ENCODE results near the gene POLK.

Gene POLK

DNA sequence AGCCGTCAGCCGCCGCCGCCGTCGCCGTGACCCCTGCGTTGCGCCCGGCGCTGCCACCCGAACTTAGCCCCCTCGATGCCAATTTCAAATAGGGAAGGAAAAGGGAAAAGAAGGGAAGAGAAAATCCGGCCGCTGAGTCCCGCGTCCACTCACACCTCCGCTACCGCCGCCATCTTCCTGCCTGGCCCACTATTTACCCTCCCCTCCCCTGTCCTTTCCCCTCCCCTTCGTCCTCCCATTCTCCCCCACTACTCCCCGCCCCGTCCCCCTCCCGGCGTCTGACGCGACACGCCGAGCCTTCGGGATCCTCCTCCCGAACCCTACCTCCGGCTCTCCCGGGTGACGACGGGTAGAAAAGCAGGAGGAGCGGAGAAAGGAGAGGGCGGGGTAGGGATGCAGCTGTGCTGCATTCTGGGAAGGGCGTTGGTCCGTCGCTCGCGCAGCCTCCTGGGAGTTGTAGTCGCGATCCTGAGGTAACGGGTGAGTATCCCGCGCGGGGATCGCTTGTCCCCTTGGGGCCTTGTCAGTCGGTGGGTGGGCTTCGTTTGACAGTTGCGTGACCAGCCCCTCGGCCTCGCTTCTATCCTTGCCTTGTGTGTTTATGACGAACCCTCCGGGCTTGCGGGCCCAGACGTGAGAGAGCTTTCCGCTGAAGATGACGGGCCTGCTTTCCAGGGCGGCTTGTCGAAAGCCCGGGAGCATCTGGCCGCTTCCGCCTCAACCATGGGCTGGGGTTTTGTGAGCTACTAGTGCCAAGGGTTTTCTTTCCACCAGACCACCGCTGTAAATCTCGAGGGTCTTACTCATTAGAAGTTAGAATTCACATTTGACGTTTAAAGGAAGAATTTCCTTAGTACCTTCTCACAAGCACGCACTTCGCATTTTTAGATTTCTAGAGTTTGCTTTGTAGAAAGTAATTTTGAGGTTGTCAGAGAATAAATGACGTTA, at the start of gene POLK, which contains the start of gene CERT1:
Gene POLK, plus strand, starts transcription at position 457 of the 948 bp plus-strand sequence.
Gene CERT1, minus strand, starts transcription at position 195 of the 948 bp plus-strand sequence. CDS start 422 bp downstream, outside the sequence.
- TF ChIP-seq, protein P1, sequence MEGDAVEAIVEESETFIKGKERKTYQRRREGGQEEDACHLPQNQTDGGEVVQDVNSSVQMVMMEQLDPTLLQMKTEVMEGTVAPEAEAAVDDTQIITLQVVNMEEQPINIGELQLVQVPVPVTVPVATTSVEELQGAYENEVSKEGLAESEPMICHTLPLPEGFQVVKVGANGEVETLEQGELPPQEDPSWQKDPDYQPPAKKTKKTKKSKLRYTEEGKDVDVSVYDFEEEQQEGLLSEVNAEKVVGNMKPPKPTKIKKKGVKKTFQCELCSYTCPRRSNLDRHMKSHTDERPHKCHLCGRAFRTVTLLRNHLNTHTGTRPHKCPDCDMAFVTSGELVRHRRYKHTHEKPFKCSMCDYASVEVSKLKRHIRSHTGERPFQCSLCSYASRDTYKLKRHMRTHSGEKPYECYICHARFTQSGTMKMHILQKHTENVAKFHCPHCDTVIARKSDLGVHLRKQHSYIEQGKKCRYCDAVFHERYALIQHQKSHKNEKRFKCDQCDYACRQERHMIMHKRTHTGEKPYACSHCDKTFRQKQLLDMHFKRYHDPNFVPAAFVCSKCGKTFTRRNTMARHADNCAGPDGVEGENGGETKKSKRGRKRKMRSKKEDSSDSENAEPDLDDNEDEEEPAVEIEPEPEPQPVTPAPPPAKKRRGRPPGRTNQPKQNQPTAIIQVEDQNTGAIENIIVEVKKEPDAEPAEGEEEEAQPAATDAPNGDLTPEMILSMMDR (IDR thresholded peaks at IDR 0.05; ENCODE audit: borderline replicate concordance, insufficient read depth, low read depth, low read length): no peak
- H3K4me3 ChIP-seq (ENCODE audit: low read depth, low read length): peak within 1 kb of the TSS; percentile 96

DNA sequence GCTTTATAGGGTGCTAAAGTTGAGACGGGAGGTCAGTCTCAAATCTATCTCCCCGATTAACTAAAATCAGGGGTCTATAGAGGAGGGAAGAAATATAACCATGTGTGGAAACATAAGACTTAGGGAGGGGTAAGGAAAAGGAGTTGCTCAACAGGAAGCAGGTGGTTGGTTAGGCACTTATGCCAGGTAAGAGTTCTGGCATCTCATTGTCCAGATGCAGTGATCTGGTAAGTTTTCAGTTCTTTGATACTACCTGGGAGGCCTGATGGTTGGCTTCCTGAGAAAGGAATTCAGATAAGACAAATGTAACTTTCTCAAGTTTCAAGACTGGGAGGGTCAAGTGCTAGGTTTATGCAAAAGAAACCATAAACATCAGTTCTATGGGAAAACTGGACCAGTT, 48.0 kb upstream of the POLK start:
- TF ChIP-seq, protein P1 (IDR thresholded peaks at IDR 0.05; ENCODE audit: borderline replicate concordance, insufficient read depth, low read depth, low read length): no peak
- H3K4me3 ChIP-seq (ENCODE audit: low read depth, low read length): no peak overlapping the region

DNA sequence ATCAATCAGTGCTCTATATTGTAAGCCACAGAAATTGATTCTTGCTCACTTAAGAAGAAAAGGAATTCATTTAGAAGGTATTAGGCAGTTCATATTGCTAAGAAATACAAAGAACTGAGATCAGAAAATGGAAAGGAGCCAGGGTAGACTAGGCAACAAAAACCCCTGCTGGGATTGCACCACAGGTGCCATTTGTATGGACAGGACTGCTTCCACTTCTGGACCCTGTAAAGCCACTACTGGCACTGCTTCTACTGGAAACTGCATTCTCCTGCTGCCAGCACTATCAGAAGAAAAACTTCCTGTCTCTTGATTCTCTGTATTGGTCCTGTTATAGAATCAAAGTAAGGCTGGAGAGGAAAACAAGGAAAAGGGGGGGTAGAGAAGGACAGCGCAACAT, 46.2 kb upstream of the POLK start:
- TF ChIP-seq, protein P1 (IDR thresholded peaks at IDR 0.05; ENCODE audit: borderline replicate concordance, insufficient read depth, low read depth, low read length): no peak
- H3K4me3 ChIP-seq (ENCODE audit: low read depth, low read length): no peak overlapping the region

DNA sequence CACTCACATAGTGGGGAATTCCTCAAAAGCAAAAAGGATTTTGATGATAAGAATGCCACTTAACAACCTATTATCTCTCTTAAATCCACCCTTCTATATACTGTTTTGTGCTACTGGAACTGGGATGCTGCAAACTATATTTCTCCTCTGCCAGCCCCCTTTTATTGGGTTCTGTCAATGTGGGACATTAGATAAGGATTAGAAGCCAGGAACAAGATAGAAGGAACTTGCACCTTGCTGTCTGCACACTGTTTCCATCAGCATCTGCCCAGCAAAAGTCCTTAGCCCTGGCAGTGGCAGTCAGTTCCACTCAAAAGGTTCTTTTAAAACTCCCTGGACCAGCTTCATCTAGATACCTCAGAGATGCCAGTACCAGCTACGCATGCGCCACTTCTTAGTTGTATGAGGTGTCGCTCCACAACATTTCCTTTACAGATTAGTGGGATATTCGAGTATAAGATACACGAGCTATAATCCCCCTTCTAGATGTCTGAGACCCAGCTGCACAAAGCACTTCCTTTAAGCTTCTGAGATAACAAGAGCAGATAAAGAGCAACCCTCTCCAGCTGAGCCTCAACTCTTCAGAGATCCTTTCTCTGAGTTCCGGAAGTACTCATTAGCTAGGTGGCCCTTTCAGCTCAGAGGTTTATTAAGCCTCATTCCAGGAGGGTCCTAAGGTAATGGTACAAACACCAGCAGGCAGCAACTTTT, 45.5 kb upstream of the POLK start:
- H3K4me3 ChIP-seq (ENCODE audit: low read depth, low read length): no peak overlapping the region
- TF ChIP-seq, protein P1 (IDR thresholded peaks at IDR 0.05; ENCODE audit: borderline replicate concordance, insufficient read depth, low read depth, low read length): no peak

DNA sequence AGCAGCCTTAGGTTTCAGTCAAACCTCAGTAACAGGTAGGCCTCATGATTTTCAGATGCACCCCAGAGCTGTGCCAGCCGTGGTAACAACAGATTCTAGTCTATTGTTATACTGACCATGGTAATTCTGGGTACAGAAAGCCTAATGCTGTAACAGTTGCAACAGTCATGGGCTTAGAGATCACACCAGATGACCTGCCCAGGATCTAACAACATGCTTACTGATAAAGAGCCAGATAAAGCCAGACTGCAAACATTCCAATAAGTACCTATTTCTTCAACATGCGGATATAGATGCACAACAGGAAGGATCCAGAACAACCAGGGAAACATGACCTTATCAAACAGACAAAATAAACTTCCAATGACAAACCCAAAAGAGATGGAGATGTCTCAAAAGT, 43.1 kb upstream of the POLK start:
- TF ChIP-seq, protein P1 (IDR thresholded peaks at IDR 0.05; ENCODE audit: borderline replicate concordance, insufficient read depth, low read depth, low read length): no peak

DNA sequence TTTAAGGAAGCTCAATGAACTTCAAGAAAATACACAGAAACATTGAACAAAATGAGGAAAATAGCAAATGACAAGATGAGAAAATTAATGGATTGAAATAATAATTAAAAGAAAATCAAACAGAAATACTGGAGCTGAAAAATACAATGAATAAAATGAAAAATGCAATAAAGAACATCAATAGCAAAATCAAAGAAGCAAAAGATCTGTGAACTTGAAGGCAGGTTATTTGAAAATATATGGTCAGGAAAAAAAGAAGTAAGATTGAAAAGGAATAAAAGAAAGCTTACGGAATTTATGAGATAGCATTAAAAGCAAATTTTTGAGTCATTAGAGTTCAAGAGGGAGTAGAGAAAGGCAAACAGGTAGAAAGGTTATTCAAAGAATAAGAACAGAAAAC, 42.7 kb upstream of the POLK start:
- TF ChIP-seq, protein P1 (IDR thresholded peaks at IDR 0.05; ENCODE audit: borderline replicate concordance, insufficient read depth, low read depth, low read length): no peak
- no peak overlapping the region for H3K4me3 ChIP-seq (ENCODE audit: low read depth, low read length)

More for the DNA sequence above, 43.1 kb upstream of the POLK start:
- H3K4me3 ChIP-seq (ENCODE audit: low read depth, low read length): no peak overlapping the region

All from GM12875 (cell line).